H1 (cell line): Measurements from ENCODE around the gene NR5A2.

Source experiments
- ASH2L ChIP-seq: fragments of 200-600, 300-600 bp; sonication (generic); IDR thresholded peaks from one replicate; pipeline ENCODE4 v1.7.1; 2017; ENCODE audit warnings: low read length
- BCL11A ChIP-seq, 2 experiments: IDR thresholded peaks; one replicate each; pipeline ENCODE4 v1.6.1; 2011; ENCODE audit warnings: low read depth in 2 of 2, low read length in 2 of 2, mild to moderate bottlenecking in 2 of 2
- EGR1 ChIP-seq: IDR thresholded peaks from 2 replicates; pipeline ENCODE4 v1.6.1; 2011; ENCODE audit warnings: low read depth, low read length, borderline replicate concordance
- NANOG ChIP-seq: IDR thresholded peaks from 2 replicates; pipeline ENCODE4 v1.6.1; 2011; ENCODE audit warnings: low read length, low read depth, mild to moderate bottlenecking, inconsistent platforms; ENCODE audit not compliant: insufficient read depth, poor library complexity, severe bottlenecking
- PHF8 ChIP-seq: fragments of 200-600 bp; sonication (generic); conservative IDR thresholded peaks from 2 replicates; pipeline ENCODE4 v1.7.1; 2012; ENCODE audit warnings: low read depth, mild to moderate bottlenecking, inconsistent platforms, low read length, moderate library complexity
- POLR2AphosphoS5 ChIP-seq: IDR thresholded peaks from 2 replicates; pipeline ENCODE4 v1.6.1; 2011; ENCODE audit warnings: low read depth, low read length
- SP1 ChIP-seq: IDR thresholded peaks from 2 replicates; pipeline ENCODE4 v1.6.1; 2011; ENCODE audit warnings: low read depth, low read length
- TF ChIP-seq, protein P1 (sequence below), 3 experiments: IDR thresholded peaks; 1 replicate in 2 of 3; 2 replicates in 1 of 3; pipeline versions ENCODE4 v1.5.1 to v1.6.1; 2011; ENCODE audit warnings: low read length in 3 of 3, mild to moderate bottlenecking in 3 of 3, inconsistent platforms in 2 of 3, low read depth in 1 of 3, moderate library complexity in 1 of 3; ENCODE audit not compliant: insufficient read depth in 1 of 3; ENCODE audit errors: control extremely low read depth in 1 of 3
- TF ChIP-seq, protein P2 (sequence below): IDR thresholded peaks from 2 replicates; pipeline ENCODE4 v1.6.1; 2012; ENCODE audit warnings: inconsistent platforms
- TF ChIP-seq, protein P3 (sequence below): IDR thresholded peaks from 2 replicates; pipeline ENCODE4 v1.6.1; 2011; ENCODE audit warnings: low read depth, mild to moderate bottlenecking, low read length; ENCODE audit not compliant: insufficient read depth

DNA sequence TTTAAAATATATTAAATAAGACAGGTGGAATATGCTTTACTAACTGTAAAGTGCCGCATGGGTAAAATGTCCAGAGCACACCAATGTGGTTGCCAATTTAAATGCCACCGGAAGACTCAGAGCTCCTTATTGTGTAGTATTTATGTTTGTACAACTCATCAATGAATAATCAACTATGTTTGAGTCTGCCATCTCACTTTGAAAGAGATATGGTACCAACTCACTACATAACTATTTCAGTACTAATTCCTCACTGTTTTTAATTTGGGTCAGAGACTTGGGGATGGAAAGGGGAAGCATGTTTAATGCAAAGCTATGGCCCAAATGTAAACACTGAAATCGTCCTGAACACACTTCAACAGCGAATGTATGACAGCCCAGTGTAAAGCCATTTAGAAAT lies 144.8 kb downstream of the NR5A2 start:
- TF ChIP-seq EGR1 (no peak), POLR2AphosphoS5 (no peak), PHF8 (no peak), NANOG (no peak), BCL11A (IDR thresholded peaks at IDR 0.05; ENCODE audit: low read depth in 2 of 2, low read length in 2 of 2) (no peak), ASH2L (no peak), SP1 (no peak)
- TF ChIP-seq, protein P1, sequence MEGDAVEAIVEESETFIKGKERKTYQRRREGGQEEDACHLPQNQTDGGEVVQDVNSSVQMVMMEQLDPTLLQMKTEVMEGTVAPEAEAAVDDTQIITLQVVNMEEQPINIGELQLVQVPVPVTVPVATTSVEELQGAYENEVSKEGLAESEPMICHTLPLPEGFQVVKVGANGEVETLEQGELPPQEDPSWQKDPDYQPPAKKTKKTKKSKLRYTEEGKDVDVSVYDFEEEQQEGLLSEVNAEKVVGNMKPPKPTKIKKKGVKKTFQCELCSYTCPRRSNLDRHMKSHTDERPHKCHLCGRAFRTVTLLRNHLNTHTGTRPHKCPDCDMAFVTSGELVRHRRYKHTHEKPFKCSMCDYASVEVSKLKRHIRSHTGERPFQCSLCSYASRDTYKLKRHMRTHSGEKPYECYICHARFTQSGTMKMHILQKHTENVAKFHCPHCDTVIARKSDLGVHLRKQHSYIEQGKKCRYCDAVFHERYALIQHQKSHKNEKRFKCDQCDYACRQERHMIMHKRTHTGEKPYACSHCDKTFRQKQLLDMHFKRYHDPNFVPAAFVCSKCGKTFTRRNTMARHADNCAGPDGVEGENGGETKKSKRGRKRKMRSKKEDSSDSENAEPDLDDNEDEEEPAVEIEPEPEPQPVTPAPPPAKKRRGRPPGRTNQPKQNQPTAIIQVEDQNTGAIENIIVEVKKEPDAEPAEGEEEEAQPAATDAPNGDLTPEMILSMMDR (IDR thresholded peaks at IDR 0.05; ENCODE audit: control extremely low read depth in 1 of 3, insufficient read depth in 1 of 3, low read depth in 1 of 3, low read length in 3 of 3) = no peak
- TF ChIP-seq, protein P2, sequence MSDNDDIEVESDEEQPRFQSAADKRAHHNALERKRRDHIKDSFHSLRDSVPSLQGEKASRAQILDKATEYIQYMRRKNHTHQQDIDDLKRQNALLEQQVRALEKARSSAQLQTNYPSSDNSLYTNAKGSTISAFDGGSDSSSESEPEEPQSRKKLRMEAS = no peak
- TF ChIP-seq, protein P3, sequence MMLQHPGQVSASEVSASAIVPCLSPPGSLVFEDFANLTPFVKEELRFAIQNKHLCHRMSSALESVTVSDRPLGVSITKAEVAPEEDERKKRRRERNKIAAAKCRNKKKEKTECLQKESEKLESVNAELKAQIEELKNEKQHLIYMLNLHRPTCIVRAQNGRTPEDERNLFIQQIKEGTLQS = no peak
